Spleen (tissue), 7 donors: Measurements from ENCODE around the gene OR4C13.
"Not testable (repeated sequence)": the region's sequence is repeated elsewhere in the genome, so short reads cannot be mapped to it uniquely, and the experiment has no call there.

Experiments used
- CTCF ChIP-seq, 11 experiments: fragments of 200-600 bp in 7 of 11; fragments of 450-650 bp in 4 of 11; sonication (generic) in 4 of 11; IDR thresholded peaks in 8 of 11; conservative IDR thresholded peaks in 3 of 11; 1 replicate in 7 of 11; 2 replicates in 4 of 11; pipeline versions ENCODE4 v1.4.0 to v1.8.0; 2016 to 2021; ENCODE audit warnings: antibody characterized with exemption in 11 of 11, inconsistent platforms in 4 of 11, mild to moderate bottlenecking in 1 of 11
- POLR2A ChIP-seq, 3 donors: fragments of 450-650 bp; IDR thresholded peaks; one replicate each; pipeline ENCODE4 v1.5.1; 2017; ENCODE audit warnings: antibody characterized with exemption in 3 of 3, mild to moderate bottlenecking in 1 of 3
- POLR2AphosphoS5 ChIP-seq, 3 donors: sonication (generic); formaldehyde crosslinking; IDR thresholded peaks; one replicate each; pipeline ENCODE4 v1.5.1; 2017; ENCODE audit warnings: antibody characterized with exemption in 3 of 3
- donor health status: DM: no; HTN: no; CAD: no; lungs with moderate emphysema.
- donor health status: DM: no; HTN: no; CAD: no.
- donor health status: DM: no; HTN: no; CAD: no.

- not testable (repeated sequence) for TF ChIP-seq CTCF (IDR thresholded peaks at IDR 0.05 in 8 of 11, conservative IDR thresholded peaks at IDR 0.05 in 3 of 11); POLR2AphosphoS5 (IDR thresholded peaks at IDR 0.05); POLR2A (IDR thresholded peaks at IDR 0.05)
Measured at GRCh38 chr11:49911516-49911915, 40.7 kb upstream of the OR4C13 start.
